NCI-H345 (cell line): ENCODE data around the gene NR1I2.

ENCODE experiments used
- DNase-seq: peaks from one replicate; lab custom pipeline; 2025; lab: John Stamatoyannopoulos, UW

The NR1I2 gene

DNA sequence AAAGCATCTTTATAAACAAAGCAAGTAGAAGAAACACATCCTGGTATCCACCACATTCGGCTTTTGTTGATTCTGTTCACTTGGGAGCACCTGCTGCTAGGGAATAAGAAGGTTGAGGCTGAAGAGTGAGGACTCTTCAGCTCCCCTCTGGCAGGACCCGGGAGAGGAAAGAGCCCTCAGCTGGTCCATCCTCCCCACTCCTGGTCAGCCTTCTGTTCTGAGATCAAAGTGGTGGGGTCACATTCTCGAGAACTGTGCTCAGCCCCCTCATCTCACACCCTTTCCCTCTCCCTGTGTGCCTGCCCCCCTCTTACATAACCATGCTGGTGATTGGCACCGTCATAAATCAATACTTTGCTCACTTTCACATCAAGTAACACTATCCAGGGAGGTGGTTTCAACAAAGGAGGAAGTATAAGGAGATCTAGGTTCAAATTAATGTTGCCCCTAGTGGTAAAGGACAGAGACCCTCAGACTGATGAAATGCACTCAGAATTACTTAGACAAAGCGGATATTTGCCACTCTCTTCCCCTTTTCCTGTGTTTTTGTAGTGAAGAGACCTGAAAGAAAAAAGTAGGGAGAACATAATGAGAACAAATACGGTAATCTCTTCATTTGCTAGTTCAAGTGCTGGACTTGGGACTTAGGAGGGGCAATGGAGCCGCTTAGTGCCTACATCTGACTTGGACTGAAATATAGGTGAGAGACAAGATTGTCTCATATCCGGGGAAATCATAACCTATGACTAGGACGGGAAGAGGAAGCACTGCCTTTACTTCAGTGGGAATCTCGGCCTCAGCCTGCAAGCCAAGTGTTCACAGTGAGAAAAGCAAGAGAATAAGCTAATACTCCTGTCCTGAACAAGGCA, at the start of gene NR1I2:
TSS of gene NR1I2 (plus strand) at position 772 of the 869 bp plus-strand sequence.
- DNase-seq: no peak

DNA sequence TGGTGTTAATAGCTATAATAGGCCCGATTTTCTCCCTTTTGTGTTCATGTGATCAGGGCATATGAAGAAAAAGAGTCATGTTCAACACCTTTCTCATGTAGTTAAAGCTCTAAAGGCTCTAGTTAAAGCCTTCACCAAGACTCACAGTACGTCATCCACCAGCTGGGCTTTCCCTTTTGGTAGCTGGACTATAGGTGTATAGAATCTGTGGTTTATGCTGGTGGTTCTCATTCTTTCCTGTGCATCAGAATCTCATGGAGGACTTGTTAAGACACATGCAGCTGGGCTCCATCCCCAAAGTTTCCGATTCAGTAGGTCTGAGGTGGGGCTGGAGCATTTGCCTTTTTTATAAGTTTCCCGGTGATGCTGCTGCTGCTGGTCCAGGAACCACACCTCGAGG, 48.1 kb upstream of the NR1I2 start:
- no peak for DNase-seq

DNA sequence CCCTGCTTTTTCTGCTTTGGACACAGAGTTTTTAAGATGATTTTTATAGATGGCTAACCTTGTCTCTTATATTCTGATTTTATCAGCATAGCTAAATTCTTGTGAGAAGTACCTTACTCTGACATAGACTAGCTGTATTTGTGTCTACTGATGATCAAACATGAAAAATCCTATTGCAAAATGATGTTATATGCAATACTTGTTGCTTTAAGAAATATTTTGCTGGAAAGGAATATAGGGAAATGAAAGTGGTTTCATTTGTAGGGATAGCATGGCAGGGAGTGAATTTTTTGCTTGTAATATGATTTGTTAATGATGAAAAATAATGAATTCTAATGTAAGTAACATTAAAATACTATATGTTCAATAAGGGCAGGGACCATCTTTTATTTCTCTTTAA, 43.2 kb upstream of the NR1I2 start:
- no peak for DNase-seq

DNA sequence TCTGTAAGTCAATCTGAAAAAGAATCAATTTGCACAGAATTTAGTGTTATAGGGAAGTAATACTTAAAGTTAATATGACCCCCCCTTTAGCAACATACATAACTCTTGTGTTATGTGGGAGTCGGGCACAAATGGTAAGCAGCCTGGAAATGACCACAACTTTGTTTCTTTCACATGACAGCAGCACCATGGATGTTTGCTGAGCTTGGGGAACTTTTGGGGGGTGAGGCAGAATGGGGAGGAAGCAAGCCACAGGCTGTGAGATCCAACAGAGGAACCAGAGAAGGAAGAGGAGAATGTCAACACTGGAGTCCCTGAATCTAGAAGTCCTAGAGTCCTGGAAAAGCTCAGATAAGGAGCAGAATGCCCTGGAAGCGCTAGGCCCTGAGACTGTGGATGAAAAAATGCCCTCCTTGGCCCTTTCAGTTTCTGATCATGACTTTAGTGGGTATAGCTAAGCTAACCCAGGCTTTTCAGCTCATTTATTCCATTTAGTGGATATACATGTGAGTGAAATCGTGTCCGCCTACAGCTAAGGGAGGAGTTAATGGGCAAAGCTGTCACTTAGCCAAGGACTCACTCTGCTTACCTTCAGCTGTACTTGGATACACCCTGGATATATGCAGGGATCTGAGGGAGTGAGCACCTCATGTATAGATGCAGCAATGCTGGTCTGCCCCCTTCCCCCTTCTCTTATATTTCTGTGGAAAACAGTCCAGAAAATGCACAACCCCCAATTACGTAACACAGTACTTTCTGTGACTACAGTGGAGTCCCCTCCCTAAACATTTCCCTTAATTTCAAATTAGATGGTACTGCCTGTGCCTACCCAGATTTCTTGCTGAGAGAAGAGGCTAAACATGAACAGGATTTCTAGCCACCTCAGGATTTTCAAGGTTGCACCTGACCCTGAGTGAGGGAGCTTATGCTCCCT, 40.0 kb upstream of the NR1I2 start:
- no peak for DNase-seq

DNA sequence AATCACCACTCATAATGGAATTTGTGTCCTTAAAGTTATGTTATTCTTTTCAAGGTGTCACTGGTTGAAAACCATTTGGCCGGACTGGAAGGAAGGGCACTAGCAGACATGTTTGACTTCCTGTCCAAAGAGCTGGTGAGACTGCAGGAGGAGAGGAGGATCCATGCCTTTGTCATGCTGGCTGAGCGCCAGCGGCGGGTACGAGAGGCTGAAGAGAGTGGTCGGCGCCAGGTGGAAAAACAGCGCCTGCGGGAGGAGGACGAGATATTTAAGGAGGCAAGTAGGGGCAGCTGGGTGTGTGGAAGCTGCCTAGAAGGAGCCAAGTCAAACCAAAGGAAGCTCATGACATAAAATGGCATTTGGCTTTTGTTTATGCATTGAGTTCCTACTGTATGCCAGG, 38.0 kb upstream of the NR1I2 start:
- DNase-seq: no peak

DNA sequence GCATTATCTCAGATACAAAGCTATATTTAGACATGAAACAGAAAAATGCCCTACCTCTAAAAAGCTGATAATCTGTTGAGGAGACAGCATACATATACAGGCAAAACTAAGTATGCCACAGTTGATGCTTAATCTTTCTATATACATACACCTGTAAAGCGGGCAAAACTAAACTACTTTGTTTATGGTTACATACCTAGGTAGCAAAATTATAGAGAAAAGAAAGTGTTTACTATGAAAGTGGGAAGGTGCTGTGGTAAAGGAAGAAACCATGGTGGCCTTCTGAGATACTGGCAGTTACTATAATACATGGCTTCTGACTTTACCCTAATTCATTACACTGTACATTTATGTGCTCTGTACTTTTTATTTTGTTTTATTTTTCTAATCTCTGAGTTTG, 36.0 kb upstream of the NR1I2 start:
- no peak for DNase-seq

DNA sequence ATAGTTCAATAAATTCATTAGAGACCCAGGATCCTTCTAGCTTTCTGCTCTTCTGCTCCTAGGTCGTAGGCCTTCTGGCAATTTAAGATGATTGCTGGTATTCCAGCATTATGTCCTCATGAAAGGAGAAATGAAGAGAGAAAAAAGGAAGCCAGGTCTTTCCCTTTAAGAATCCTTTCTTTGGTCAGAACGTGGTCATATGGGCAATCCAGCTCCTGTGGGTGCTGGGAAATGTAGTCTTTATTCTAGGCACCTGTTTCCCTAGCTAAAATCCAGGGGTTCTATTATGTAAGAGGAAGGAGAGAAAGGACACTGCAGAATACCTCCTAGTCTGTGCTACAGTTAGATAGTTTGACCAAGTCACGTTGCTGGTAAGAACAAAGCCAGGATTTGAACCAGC, 35.5 kb upstream of the NR1I2 start:
- no peak for DNase-seq

DNA sequence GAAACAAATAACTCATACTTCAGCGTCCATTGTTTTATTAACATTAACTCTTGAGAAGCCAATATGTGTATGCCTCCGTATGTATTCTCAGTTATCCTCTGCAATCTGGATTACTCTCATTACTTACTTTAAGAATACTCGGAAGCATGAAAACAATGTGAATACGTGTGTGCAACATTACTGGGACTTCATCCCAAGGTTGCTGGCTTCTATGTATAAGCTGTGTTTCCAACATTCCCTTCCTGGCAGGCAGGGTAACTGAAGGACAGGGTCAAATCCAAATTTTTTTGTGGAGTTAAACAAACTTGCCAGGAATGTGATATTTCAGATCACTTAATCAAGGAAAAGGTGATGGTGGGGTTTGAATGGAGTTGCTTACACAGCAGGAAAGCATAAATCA, 34.5 kb upstream of the NR1I2 start:
- no peak for DNase-seq

DNA sequence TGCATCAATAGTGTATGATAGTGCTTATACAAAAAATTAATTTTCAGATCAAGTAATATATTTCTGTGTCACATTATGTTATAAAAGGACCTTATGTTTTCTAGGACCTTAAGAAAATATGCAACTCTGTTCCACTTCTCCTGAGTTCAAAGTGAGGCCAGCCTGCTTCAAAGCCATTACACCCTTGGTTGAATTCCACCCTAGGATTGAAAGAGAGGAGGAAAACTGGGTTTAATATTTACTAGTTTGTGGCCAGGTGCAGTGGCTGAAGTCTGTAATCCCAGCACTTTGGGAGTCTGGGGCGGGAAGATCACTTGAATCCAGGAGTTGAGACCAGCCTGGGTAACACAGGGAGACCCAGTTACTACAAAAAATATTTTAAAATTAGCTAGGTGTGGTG, 32.9 kb upstream of the NR1I2 start:
- DNase-seq: no peak

DNA sequence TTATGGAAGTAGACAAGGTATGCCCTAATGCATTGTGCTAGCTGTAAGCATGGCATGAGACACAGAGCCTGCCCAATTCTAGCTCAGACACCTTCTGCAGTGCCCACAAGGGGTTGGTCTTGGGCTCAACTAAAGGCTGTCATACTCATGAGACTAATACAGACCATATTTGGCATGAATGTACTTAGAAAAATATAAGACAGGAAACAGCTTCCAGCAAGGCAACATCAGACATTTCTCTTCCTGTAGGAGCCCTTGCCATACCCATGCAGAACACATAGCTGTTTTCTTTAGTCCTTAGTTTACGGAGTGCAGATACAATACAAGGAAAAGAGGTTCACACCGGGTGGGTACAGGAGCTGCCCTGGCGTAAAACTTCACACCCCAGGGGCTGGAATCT, 30.5 kb upstream of the NR1I2 start:
- DNase-seq: no peak

DNA sequence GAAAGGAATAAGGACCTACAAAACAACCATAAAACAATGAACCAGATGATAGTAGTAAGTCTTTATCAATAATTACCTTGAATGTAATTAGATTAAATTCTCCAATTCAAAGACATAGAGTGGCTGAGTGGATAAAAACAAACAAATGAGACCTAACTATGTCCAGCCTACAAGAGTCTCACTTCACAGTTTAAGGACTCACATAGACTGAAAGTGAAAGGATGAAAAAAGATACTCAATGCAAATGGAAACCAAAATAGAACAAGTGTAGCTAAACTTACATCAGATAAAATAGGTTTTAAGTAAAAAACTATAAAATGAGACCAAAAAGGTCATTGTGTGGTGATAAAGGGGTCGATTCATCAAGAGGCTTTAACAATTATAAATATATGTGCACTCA, 21.9 kb upstream of the NR1I2 start:
- no peak for DNase-seq

DNA sequence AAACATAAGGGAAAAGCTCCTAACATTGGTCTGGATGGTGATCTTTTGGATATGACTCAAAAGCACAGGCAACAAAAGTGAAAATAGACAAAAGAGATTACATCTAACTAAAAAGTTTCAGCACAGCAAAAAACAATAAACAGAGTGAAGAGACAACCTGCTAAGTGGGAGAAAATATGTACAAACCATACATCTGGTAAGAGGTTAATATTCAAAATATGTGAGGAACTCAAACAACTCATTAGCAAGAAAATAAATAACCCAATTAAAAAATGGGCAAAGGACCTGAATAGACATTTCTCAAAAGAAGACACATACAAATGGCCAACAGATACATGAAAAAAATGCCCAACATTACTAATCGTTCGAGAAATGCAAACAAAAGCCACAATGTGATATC, 19.0 kb upstream of the NR1I2 start:
- no peak for DNase-seq

DNA sequence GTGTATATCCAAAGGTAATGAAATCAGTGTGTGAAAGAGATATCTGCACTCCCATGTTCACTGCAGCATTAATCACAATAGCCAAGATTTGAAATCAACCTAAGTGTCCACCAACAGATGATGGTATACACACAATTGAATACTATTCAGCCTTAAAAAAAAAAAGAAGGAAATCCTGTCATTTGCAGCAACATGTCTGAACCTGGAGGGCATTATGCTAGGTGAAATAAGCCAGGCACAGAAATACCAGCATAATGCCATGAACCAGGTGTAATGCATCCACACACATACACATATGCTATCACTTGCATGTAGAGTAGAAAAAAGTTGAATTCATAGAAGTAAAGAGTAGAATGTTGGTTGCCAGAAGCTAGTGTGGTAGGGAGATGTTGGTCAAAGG, 18.4 kb upstream of the NR1I2 start:
- DNase-seq: no peak

DNA sequence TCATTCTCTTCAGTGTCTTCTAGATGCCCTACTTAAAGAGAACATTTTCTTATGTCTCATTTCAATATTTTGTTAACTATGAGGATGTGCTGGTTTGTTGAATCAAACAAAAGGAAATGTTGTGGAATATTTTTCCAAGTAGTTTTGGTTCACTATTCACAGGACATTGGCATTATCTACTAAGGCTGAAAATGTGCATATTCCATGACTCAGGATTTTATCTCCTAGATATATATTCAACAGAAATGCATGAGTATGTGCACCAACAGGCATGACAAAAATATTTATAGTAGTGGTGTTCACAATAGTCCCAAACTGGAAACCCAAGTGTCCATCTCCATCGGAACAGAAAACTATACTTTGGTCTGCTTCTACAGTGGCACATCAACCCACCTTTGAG, 16.7 kb upstream of the NR1I2 start:
- no peak for DNase-seq

DNA sequence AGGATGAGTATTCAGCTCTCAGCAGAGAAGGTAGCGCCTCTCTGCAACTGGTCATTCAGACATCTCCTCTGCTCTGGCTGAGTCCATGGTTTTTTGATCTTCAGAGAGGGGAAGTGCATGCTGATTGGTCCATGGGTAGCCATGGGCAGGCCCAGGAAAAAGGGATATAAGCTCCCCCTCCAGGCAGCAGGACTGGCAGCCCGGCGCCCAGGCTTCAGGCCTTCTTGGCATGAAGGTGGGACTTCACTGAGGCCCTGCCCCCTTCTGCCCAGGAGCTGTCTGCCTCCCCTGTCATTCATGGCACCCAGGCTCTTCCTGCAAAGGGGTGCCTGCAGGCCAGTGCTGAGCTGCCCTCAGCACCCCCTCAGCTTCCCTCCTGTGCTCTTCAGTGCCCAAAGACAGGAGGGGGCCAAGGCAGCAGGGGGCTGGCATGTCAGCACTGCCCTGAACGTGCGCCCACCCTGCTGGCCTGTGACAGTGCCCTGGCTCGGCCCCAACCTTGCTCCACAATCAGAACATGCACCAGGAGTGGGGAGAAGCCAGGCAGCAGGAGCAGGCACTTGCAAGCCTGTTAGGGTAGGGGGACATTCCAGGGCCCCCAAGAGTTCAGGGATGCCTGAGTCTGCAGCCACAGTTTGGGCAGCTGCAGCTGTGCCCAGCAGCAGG, 13.8 kb upstream of the NR1I2 start:
- DNase-seq: no peak

DNA sequence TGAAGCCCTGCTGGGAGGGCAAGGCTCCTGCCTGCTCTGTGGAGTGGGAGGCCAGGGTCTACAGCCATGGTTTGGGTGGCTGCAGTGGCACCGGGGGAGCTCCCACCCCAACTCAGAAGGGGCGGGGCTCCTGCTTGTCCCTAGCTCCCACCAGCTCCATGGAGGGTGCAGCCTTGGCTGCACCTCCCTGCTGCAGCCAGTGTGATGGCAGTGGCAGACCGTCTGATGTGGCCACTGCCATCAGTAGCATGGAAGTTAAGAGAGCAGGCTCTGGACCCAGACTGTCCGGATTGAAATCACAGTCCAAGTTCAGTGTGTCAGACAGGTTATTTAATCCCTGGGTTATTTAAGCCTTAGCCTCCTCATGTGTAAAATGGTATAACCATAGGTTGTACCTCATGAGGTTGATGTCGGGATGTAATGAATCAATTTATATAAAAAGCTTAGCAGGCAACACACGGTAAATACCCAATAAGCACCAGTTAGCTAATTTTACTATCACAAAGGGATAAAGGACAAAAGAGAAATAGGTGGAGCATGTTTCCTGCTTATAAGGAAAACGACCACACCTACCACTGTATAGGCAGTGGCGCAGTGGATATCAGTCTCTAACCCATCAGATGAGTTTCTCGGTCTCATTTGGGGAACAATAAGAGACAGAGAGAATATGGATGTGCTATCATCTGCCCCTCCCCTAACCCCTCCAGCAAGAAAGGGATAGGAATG, 13.1 kb upstream of the NR1I2 start:
- no peak for DNase-seq

DNA sequence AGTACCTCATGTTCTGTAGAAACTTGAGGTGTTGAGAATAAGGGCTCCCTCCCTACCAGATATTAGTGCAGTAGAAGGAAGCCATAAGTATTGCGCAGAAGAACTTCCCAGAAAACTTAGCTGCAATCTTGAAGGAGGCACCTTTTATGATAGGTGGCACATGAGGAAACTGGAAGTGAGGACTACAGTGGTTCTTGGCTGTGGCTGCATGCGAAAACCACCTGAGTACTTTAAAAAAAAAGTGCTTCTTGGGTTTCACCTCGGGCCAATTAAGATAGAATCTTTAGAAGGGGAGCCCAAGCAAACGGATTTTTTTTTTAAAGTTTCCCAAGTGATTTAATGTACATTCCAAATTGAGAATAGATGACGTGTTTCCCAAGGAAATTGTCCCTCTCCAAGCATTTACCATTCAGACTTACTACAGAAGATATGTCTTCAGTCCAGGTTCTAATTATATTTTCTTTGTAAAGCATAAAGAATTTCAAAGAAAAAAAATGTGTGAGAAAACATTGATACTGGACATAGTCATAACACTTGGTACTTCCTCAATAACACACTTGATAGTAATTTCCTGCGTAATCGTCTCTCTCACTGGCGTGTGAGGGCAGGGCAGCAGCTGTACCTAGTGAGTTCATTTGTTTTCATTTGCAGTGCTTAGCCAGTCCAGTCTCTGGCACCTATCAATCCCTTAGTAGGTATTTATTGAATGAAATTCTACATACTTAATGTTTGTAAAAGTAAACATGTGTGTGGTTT, 12.3 kb upstream of the NR1I2 start:
- DNase-seq: no peak

DNA sequence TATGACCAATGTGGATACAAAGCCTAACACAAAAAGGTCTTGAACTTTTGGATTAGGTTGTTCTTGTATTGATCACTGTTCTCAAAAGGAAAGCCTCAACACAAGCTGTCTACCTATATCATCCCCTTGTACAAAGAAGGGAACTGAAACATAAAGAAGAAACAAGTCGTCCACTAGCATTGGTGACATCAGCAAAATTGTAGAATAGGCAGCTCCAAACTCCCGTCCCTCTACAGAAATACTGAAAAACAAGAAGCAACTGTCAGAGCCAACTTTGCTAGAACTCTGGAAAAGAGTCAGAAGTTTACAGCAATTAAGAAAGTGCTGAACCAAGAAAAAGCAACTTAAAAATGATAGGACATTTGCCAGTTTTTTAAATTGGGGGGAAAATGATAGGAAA, 7.5 kb upstream of the NR1I2 start:
- DNase-seq: no peak

DNA sequence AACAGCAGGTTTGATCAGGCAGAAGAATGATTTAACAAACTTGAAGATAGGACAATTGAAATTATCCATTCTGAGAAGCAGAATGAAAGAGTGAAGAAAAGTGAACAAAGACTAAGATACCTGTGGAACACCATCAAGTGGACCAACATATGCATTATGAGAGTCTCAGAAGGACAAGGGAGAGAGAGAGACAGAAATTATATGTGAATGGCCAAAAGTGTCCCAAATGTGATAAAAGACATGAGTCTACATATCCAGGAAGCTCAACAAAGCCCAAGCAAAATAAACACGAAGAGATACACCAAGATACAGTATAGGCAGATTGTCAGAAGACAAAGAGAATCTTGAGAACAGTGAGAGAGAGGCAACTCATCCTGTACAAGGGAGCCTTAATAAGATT, 5.6 kb upstream of the NR1I2 start:
- DNase-seq: no peak

DNA sequence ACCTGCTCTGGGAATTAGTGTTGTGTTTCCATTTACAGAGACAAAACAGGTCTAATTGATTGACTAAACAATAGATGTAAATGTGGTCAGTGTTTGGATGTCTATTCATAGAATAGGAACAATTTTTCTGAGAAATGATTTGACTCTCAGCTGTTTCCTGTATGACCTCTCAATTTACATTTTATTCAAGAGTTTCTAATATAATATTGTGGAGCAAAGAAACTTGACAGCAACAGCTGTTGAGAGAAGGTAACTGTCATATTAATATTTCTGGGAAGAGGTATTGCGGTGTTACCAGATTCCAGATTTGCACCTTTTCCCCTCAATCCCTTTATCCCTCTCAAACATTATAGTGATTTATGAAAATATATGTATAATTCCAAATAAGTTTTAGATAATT, 3.7 kb upstream of the NR1I2 start:
- DNase-seq: no peak

DNA sequence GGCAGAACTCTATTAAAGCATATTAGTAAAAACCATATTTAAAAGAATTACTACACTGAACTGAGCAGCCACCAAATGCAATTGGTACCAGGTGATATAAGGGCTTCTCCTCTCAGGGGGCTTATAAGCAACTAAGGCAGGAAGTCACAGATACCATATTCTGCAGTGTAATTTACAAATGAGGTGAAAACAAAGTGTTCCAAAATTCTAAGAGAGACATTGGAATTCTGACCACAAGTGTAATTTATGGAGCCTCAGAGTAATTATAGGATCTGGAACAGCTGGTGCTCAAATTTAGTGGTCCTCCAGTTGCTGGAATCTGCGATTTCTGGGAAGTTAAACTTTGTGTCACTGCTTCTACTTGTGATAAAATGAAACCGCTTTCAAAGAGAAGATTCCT, 3.1 kb upstream of the NR1I2 start:
- DNase-seq: no peak
